HepG2 (cell line): ENCODE data around the gene B4GALT1. TPM values are rescaled to one million over a fixed set of nuclear protein-coding genes. Genes with fewer than 3 reads are reported as not detected.

Experiments used
- AKAP8 ChIP-seq: sonication (generic); formaldehyde crosslinking; IDR thresholded peaks from 2 replicates; pipeline ENCODE4 v1.5.1; 2020; ENCODE audit warnings: mild to moderate bottlenecking, missing genetic modification reagents
- FOXJ3 ChIP-seq: sonication (generic); formaldehyde crosslinking; IDR thresholded peaks from 2 replicates; pipeline ENCODE4 v1.4.0; 2020; ENCODE audit warnings: missing genetic modification reagents, mild to moderate bottlenecking, borderline replicate concordance
- GATAD2A ChIP-seq: IDR thresholded peaks from 2 replicates; pipeline ENCODE4 v1.6.1; 2016
- MXI1 ChIP-seq: IDR thresholded peaks from 3 replicates; pipeline ENCODE4 v1.6.1; 2012; ENCODE audit warnings: low read depth, low read length, inconsistent platforms, borderline replicate concordance
- MYPOP ChIP-seq: sonication (generic); formaldehyde crosslinking; IDR thresholded peaks from 2 replicates; pipeline ENCODE4 v1.8.1; 2023; ENCODE audit warnings: mild to moderate bottlenecking, moderate library complexity, missing genetic modification reagents
- NR2C2 ChIP-seq: sonication (generic); formaldehyde crosslinking; IDR thresholded peaks from 2 replicates; pipeline ENCODE4 v1.4.0; 2020; ENCODE audit warnings: missing genetic modification reagents, mild to moderate bottlenecking, moderate library complexity, borderline replicate concordance
- PAX8 ChIP-seq: sonication (generic); formaldehyde crosslinking; IDR thresholded peaks from 2 replicates; pipeline ENCODE4 v1.8.0; 2022; ENCODE audit warnings: mild to moderate bottlenecking, missing genetic modification reagents, borderline replicate concordance
- PAXIP1 ChIP-seq: sonication (generic); formaldehyde crosslinking; conservative IDR thresholded peaks from 2 replicates; pipeline ENCODE4 v1.4.0; 2020; ENCODE audit warnings: mild to moderate bottlenecking, missing genetic modification reagents, moderate library complexity
- PRMT3 ChIP-seq: sonication (generic); formaldehyde crosslinking; IDR thresholded peaks from 2 replicates; pipeline ENCODE4 v1.8.1; 2022; ENCODE audit warnings: low read depth, mild to moderate bottlenecking, moderate library complexity, missing genetic modification reagents, borderline replicate concordance
- SMAD3 ChIP-seq: sonication (generic); formaldehyde crosslinking; IDR thresholded peaks from 2 replicates; pipeline ENCODE4 v1.4.0; 2020; ENCODE audit warnings: missing genetic modification reagents
- SMYD3 ChIP-seq: sonication (generic); formaldehyde crosslinking; IDR thresholded peaks from 2 replicates; pipeline ENCODE4 v1.8.1; 2023; ENCODE audit warnings: mild to moderate bottlenecking, missing genetic modification reagents
- TCF12 ChIP-seq, 2 experiments: fragments of 450-650 bp in 1 of 2; sonication (generic) in 1 of 2; formaldehyde crosslinking in 1 of 2; IDR thresholded peaks; 2 replicates each; pipeline versions ENCODE4 v1.6.1 to v1.8.0; 2017 to 2022; ENCODE audit warnings: antibody characterized with exemption in 1 of 2, mild to moderate bottlenecking in 1 of 2, missing genetic modification reagents in 1 of 2, moderate library complexity in 1 of 2
- U2AF1 ChIP-seq: fragments of 200-400 bp; formaldehyde crosslinking; optimal IDR thresholded peaks from 2 replicates; pipeline ENCODE3; 2017; ENCODE audit warnings: mild to moderate bottlenecking, low read depth, low read length
- ZFX ChIP-seq: sonication (generic); formaldehyde crosslinking; IDR thresholded peaks from 2 replicates; pipeline ENCODE4 v1.4.0; 2020; ENCODE audit warnings: mild to moderate bottlenecking, low read depth, missing genetic modification reagents, moderate library complexity
- ZNF234 ChIP-seq: sonication (generic); formaldehyde crosslinking; conservative IDR thresholded peaks from 2 replicates; pipeline ENCODE4 v1.5.1; 2020; ENCODE audit warnings: mild to moderate bottlenecking, missing genetic modification reagents
- ZNF367 ChIP-seq: sonication (generic); formaldehyde crosslinking; IDR thresholded peaks from 2 replicates; pipeline ENCODE4 v1.4.0; 2020; ENCODE audit warnings: missing genetic modification reagents, borderline replicate concordance
- ZNF432 ChIP-seq: sonication (generic); formaldehyde crosslinking; IDR thresholded peaks from 2 replicates; pipeline ENCODE4 v1.5.0; 2020; ENCODE audit warnings: missing genetic modification reagents, mild to moderate bottlenecking, borderline replicate concordance
- ZNF546 ChIP-seq: sonication (generic); formaldehyde crosslinking; conservative IDR thresholded peaks from 2 replicates; pipeline ENCODE4 v1.8.1; 2023; ENCODE audit warnings: mild to moderate bottlenecking, missing genetic modification reagents
- ZNF577 ChIP-seq: sonication (generic); formaldehyde crosslinking; IDR thresholded peaks from 2 replicates; pipeline ENCODE4 v1.4.0; 2020; ENCODE audit warnings: mild to moderate bottlenecking, low read depth, missing genetic modification reagents, borderline replicate concordance
- ZNF768 ChIP-seq: sonication (generic); formaldehyde crosslinking; IDR thresholded peaks from 2 replicates; pipeline ENCODE4 v1.4.0; 2020; ENCODE audit warnings: missing genetic modification reagents
- polyA plus RNA-seq, 8 experiments: library from polyadenylated mRNA; depleted of rRNA in 3 of 8; stranded (reverse) in 7 of 8; unstranded in 1 of 8; fragments of >200 nt; fragmentation: Illumina TruSeq in 4 of 8; extraction: Trizol in 4 of 8; gene quantifications; 2 replicates each; pipeline versions ENCODE4 v1.2.1 to v1.2.3, GENCODE V29; 2011 to 2016; ENCODE audit warnings: low read depth in 4 of 8, missing spikeins in 1 of 8, mixed read lengths in 1 of 8; ENCODE audit not compliant: insufficient read depth in 1 of 8
- total RNA-seq, 5 experiments: library from RNA; depleted of rRNA; stranded (reverse); fragments of >200 nt; fragmentation: Illumina TruSeq; extraction: Trizol; gene quantifications; 2 replicates each; pipeline ENCODE4 v1.2.3, GENCODE V29; 2016; ENCODE audit warnings: low read depth in 1 of 5
- TF ChIP-seq, protein P1 (sequence below): sonication (generic); formaldehyde crosslinking; IDR thresholded peaks from 2 replicates; pipeline ENCODE4 v1.8.0; 2022; ENCODE audit warnings: missing genetic modification reagents, mild to moderate bottlenecking, moderate library complexity, borderline replicate concordance
- TF ChIP-seq, protein P2 (sequence below): sonication (generic); formaldehyde crosslinking; IDR thresholded peaks from 2 replicates; pipeline ENCODE4 v1.8.1; 2022; ENCODE audit warnings: mild to moderate bottlenecking, missing genetic modification reagents

The B4GALT1 gene
- total and polyA plus RNA-seq, 2 of the 13 experiments (the other 11 are each of a cell fraction or from before 2014, with no cell fraction given), result 15.7 to 33.5 TPM

DNA sequence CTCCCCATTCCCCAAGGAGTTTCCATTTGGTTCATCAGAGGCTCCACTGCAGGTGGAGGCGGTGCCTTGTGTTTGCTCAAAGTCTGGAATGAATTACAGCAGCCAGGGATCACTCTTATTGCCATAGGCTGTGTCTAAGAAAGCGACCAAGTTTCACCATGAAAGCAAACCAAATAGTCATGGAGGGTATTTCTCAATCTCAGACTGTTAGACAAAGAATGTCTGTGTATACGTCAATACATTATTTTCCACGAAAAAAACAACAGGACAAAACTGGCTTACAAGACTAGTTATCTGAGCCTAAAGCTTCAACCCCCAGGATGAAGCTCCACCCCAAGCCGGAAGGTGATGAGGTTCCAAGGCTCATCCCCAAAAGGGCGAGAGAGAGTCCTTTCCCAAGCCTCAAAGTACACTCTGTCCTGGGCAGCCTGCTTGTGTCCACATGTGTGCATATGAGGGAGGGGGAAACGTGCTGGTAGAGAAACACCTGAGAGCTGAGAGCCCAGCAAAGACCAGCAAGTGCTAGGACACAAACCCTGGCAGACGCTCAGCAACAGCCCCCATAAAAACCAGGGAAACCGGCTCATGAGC is 4.3 kb downstream of the B4GALT1 start (continued):
- TF ChIP-seq PAX8 (no peak), SMAD3 (CRISPR knock-in tag) (0 out of 2 replicates have a peak, but pooled peaks have one; percentile 14), ZNF234 (CRISPR knock-in tag) (no peak), GATAD2A (CRISPR knock-in tag) (peak; percentile 83), ZNF546 (CRISPR knock-in tag) (no peak), NR2C2 (CRISPR knock-in tag) (peak; percentile 31; the same call in 1 of the 2 replicates), FOXJ3 (no peak; the same call in 1 of the 2 replicates), ZNF577 (CRISPR knock-in tag) (no peak), ZNF768 (CRISPR knock-in tag) (no peak), PRMT3 (CRISPR knock-in tag) (no peak), MXI1 (no peak), ZNF367 (no peak), SMYD3 (CRISPR knock-in tag) (0 out of 2 replicates have a peak, but pooled peaks have one; percentile 28), ZFX (CRISPR knock-in tag) (no peak; the same call in 1 of the 2 replicates), U2AF1 (no peak), TCF12 (IDR thresholded peaks at IDR 0.05) (no peak), TCF12 (CRISPR knock-in tag; IDR thresholded peaks at IDR 0.05) (no peak), AKAP8 (CRISPR knock-in tag) (no peak), PAXIP1 (CRISPR knock-in tag) (peak; percentile 40; the same call in 1 of the 2 replicates), MYPOP (CRISPR knock-in tag) (peak; percentile 58; the same call in 1 of the 2 replicates), ZNF432 (no peak)
- TF ChIP-seq, protein P1, sequence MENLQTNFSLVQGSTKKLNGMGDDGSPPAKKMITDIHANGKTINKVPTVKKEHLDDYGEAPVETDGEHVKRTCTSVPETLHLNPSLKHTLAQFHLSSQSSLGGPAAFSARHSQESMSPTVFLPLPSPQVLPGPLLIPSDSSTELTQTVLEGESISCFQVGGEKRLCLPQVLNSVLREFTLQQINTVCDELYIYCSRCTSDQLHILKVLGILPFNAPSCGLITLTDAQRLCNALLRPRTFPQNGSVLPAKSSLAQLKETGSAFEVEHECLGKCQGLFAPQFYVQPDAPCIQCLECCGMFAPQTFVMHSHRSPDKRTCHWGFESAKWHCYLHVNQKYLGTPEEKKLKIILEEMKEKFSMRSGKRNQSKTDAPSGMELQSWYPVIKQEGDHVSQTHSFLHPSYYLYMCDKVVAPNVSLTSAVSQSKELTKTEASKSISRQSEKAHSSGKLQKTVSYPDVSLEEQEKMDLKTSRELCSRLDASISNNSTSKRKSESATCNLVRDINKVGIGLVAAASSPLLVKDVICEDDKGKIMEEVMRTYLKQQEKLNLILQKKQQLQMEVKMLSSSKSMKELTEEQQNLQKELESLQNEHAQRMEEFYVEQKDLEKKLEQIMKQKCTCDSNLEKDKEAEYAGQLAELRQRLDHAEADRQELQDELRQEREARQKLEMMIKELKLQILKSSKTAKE, result peak; percentile 72
- TF ChIP-seq, protein P2, sequence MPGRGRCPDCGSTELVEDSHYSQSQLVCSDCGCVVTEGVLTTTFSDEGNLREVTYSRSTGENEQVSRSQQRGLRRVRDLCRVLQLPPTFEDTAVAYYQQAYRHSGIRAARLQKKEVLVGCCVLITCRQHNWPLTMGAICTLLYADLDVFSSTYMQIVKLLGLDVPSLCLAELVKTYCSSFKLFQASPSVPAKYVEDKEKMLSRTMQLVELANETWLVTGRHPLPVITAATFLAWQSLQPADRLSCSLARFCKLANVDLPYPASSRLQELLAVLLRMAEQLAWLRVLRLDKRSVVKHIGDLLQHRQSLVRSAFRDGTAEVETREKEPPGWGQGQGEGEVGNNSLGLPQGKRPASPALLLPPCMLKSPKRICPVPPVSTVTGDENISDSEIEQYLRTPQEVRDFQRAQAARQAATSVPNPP (CRISPR knock-in tag), result no peak
